Suppressor macrophage treated with lipopolysaccharide for 1 hour (primary cell): ENCODE results near the gene EGFR.

Experiments
- DNase-seq, 3 donors: peaks; one replicate each; pipeline ENCODE4 v3.0.0-alpha.2; 2020 to 2022

The EGFR gene

GRCh38 chr7:55177589-55178261 lies 158.9 kb downstream of the EGFR start:
- DNase-seq = no peak

GRCh38 chr7:55178292-55178862 lies 159.6 kb downstream of the EGFR start:
- no peak for DNase-seq

GRCh38 chr7:55178863-55179773 lies 160.3 kb downstream of the EGFR start:
- no peak for DNase-seq

GRCh38 chr7:55179931-55180682 lies 161.3 kb downstream of the EGFR start:
- DNase-seq = no peak

GRCh38 chr7:55180963-55181542 lies 162.2 kb downstream of the EGFR start:
- no peak for DNase-seq

GRCh38 chr7:55181762-55182161 lies 162.9 kb downstream of the EGFR start:
- no peak for DNase-seq

GRCh38 chr7:55183897-55184296 lies 165.1 kb downstream of the EGFR start:
- DNase-seq = no peak

GRCh38 chr7:55185321-55185802 lies 166.5 kb downstream of the EGFR start:
- no peak for DNase-seq

GRCh38 chr7:55185941-55186609 lies 167.3 kb downstream of the EGFR start:
- no peak for DNase-seq

- DNase-seq = no peak
Observed at GRCh38 chr7:55187701-55188491, 169.1 kb downstream of the EGFR start.

GRCh38 chr7:55188590-55189138 lies 169.8 kb downstream of the EGFR start:
- no peak for DNase-seq

GRCh38 chr7:55189146-55189766 lies 170.4 kb downstream of the EGFR start:
- DNase-seq = no peak

GRCh38 chr7:55189878-55190436 lies 171.1 kb downstream of the EGFR start:
- DNase-seq = no peak

GRCh38 chr7:55190511-55191160 lies 171.8 kb downstream of the EGFR start:
- no peak for DNase-seq

GRCh38 chr7:55191161-55191925 lies 172.5 kb downstream of the EGFR start:
- no peak for DNase-seq

GRCh38 chr7:55191926-55192692 lies 173.3 kb downstream of the EGFR start:
- DNase-seq = no peak

- DNase-seq = no peak
Observed at GRCh38 chr7:55192723-55193122, 173.9 kb downstream of the EGFR start.

GRCh38 chr7:55193245-55193644 lies 174.4 kb downstream of the EGFR start:
- DNase-seq = no peak
